ENCODE data around the gene EEIG1. TPM values are rescaled to one million over a fixed set of nuclear protein-coding genes. Genes with fewer than 3 reads are reported as not detected.
"Not testable (repeated sequence)": the region's sequence is repeated elsewhere in the genome, so short reads cannot be mapped to it uniquely, and the experiment has no call there.

The EEIG1 gene
- total RNA-seq, result 5.0 and 39.1 TPM in 2 replicates

DNA sequence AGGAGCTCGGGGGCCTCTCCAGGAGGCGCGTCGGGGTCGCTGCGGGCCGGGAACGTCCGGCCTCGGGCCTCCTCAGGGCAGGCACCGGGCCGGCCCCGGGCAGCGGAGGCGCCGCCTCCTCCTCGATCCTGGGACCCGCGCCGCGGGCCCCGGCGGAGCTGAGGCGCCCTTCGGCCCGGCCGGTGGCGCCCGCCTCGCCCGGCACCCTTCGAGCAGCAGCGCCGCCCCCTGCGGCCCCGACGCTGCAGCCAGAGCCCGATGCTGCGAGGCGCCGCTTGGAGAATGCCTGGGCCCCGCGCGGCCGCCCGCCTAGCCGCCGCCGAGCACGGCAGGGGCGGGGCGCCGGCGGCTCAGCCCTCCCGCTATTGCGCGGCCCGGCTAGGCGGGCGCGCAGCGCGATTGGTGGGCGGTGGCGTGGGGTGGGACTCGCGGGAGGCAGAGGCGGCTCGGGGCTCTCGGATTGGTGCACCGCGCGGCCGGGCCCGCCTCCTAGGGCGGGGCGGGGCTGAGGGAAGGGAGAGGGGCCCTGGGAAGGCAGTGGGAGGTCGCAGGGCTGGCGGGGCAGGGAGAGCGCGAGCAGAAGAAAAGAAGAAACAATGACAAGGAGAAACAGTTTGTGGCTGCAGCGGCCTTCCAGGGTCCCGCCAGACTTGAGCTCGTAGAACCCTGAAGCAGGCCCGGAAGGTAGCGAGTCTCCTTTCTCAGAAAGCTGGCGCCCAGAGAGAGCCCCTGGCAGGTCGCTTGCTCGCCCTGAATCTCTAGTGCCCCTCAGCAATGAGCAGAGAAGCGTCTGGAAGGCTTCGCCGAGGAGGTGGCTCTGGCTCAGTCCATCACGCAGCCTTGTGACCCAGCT lies at the start of gene EEIG1:
Gene EEIG1 (minus strand): TSS at position 284 of the 853 bp plus-strand sequence. CDS start 852 bp downstream, outside the sequence.
- DNase-seq (ENCODE audit: low read depth), result peak; percentile 61

DNA sequence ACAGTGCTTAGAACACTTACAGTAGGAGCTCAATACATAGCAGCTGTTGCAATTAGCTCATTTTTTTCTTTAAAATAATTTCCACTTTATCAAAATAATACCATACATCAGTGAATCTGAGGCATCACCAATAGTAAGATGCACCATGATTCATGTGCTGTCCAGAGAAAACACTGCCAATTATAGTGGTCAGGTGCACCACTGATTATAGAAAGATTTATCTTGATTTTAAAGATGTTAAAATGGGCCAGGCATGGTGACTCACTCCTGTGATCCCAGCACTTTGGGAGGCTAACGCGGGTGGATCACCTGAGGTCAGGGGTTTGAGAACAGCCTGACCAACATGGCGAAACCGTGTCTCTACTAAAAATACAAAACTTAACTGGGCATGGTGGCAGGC lies 46.9 kb upstream of the EEIG1 start:
- DNase-seq (ENCODE audit: low read depth), result no peak

DNA sequence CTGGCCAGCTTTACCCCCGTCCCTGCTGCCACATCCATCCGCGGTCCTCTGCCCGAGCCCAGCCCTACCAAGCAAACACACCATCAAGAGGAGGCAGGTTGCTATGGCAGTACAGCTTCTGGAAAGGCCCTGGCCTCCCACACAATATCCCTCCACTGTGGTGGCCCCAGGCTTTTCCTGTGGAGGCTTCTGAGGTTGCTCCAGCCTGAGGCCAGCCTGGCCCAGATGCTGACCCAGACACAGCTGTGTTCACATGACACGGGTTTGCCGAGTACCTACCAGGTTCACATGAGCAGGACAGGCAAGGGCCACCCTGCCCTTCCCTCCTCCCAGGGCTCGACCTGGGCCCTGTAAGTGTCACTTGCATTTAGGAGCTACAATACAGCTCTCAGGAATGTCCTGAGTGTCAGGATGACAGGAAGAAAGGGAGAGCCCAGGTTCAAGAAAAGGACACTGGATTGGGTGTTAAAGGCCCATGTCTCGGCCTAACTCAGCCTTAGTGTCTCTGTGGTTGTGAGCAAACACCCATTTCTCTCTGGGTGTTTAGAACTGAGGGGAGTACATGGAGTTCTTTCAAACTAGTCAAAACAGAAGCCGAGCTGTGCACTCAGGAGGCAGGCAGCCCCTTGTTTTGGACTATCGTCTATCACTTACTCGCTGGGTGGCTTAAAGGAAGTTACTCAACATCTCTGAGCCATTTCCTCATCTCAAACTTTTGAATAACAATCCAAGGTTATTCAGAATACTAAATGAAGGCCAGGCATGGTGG lies 46.2 kb upstream of the EEIG1 start:
- no peak for DNase-seq (ENCODE audit: low read depth)

DNA sequence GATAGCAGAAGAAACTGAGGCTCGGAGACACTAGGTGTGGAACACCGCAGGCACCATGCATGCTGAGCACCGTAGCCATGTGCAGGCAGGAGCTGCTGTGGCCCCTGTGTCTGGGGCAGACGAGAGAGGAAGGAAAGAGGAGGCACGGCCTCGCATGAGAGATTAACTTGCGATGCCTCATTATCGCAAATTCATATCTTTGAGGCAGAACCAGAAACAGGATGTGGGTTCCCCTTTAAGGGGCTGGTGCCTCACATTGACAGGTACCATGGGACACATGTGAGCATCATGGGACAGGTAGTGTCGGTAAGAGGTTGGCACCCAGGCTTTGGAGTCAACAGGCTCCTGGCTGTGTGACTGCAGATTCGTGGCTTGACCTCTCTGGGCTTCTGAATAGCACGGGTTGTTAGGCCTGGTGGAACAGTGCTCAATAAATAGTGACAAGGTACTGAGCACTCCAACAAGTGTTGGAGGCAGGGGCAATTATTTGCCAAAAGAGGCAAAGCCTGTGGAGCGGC lies 45.5 kb upstream of the EEIG1 start:
- DNase-seq (ENCODE audit: low read depth), result no peak

DNA sequence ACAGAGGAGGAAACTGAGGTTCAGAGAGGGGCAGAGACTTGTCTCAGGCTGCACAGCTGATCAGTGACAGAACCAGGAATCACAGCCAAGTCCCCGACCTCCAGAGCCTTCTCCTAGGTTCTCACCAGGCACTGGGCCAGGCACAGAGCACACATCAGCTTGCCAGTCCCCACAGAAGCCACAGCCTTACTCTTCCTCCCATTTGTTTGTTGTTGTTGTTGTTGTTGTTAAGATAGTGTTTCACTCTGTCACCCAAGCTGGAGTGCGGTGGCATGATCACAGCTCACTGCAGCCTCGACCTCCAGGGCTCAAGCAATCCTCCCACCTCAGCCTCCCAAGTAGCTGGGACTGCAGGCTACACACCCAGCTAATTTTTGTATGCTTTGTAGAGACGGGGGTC lies 44.9 kb upstream of the EEIG1 start:
- DNase-seq (ENCODE audit: low read depth), result no peak

DNA sequence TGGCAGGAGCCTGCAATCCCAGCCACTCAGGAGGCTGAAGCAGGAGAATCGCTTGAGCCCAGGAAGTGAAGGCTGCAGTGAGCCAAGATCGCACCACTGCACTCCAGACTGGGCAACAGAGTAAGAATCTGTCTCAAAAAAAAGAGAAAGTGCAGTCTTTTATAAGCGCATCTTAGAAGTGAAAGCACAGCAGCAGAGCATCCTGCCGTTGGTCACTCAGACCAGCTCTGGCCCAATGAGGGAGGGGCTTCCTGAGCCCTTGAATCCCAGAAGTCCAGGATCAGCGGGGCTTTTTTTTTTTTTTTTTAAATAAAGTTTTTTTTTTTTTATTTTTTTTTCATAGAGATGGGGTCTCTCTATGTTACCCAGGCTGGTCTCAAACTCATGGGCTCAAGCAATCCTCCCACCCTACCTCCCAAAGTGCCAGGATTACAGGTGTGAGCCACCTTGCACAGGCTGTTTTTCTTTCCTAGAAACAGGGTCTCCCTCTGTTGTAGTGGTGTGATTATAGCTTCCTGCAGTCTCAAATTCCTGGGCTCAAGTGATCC lies 44.0 kb upstream of the EEIG1 start:
- DNase-seq (ENCODE audit: low read depth), result no peak

DNA sequence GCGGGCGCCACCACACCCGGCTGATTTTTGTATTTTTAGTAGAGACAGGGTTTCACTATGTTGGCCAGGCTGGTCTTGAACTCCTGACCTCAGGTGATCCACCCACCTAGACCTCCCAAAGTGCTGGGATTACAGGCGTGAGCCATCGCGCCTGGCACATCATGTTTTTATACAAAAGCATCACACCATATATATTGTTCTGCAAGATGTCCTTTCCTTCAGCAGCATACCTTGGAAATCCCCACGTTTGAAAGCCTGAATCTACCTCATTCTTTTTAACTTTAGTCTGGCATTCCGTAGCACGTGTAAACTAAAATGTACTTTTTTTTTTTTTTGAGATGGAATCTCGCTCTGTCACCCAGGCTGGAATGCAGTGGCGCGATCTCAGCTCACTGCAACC lies 42.9 kb upstream of the EEIG1 start:
- not testable (repeated sequence) for DNase-seq (ENCODE audit: low read depth)

DNA sequence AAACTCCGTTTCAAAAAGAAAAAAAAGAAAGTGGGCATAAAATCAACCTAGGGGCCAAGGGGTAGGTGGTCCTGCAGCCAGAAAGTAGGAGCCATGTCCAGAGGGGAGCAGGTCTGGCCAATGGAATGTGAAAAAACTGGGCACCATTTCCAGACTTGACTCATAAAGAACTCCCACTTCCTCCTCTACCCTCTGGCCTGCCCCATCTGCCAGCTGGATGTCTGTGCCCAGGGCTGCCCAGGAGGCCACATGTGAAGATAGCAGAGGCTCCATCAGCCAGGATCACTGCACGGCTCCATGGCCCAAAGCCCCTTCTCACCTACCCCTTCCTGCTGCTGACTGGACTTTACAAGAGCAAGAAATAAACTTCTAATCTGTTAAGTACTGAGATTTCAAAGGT lies 42.1 kb upstream of the EEIG1 start:
- DNase-seq (ENCODE audit: low read depth), result no peak

DNA sequence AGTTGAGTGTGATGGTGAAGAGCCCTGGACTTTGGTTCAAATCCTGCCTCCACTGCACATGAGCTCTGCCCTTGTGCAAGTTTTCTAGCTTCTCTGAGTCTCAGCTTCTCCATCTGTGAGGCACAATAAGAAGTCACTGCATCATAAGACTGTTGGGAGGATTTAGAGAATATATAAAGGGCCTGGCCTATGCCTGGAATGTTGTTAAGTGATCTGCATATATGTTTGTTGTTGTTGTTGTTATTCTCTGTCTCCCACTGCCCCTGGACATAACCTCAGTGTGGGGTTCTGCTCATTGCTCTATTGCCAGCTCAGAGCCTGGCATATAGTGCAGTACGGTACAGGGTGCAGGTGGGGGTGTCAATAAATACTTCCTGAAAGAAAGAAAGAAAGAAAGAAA lies 40.3 kb upstream of the EEIG1 start:
- no peak for DNase-seq (ENCODE audit: low read depth)

DNA sequence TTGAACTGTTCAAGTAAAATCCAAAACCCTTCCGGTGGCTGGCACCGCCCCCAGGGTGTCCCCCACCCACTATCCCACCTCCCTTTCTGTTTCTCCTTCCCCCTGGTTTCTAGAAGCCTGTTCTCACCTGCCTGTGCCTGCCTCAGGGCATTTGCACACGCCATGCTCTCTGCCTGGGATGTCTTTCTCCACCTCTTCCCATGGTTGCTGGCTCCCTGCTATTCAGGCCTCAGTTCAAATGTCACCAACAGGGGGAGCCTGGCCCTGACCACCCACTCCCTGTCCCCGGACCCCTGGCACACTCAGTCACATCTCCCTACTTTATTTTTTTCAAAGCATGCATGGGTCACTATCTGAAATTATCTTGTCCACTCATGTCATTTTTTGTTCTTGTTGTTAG lies 39.9 kb upstream of the EEIG1 start:
- no peak for DNase-seq (ENCODE audit: low read depth)

DNA sequence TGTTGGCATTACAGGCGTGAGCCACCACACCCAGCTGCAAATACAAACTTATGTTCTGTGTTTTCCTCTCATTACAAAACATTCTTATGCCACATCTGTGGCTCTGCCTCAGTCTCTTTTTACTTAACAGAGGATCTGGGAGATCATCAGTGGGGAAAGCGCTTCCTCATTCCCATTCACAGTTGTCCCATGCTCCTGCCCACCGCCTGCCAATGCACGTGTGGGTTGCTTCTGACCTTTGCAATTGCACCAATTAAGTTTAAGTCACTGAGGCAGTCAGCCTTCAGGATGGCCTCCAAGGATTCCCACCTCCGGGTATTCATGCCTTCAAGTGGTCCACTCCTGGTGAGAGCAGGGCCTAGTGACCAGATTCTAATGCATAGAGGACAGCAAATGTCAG lies 34.9 kb upstream of the EEIG1 start:
- no peak for DNase-seq (ENCODE audit: low read depth)

DNA sequence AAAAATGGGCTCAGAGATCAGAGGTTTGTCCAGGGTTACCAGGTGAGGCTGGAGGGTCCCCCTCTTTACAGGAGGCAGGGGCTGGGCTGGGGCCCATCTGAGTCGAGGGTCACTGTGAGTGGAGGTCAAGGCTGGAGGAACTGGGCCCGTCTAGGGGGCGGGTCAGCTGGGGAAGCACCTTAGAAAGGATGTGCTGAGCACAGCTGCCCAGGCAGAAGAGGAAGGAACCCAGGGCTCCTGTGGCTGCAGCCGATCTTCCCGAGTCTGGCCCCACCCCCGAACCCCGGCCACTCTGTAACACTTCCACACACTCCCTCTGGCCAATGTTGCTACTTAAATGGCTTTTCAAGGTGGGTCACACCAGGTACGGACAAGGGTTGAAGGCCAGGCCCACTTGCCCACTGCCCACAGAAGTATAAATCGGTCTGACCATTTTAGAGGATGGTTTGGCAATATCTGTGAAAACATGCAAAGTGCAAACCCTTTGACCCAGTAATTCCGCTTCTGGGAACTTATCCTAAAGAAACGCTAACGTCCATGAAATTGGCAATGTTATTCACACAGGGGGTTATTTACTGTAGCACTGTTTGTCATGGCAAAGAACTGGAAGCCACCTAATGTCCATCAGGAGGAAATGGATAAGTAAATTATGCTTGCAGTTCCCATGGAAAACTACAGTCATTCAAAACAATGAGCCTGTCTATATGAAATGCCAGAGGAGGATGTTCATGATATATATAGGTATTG lies 30.5 kb upstream of the EEIG1 start:
- DNase-seq (ENCODE audit: low read depth), result no peak

DNA sequence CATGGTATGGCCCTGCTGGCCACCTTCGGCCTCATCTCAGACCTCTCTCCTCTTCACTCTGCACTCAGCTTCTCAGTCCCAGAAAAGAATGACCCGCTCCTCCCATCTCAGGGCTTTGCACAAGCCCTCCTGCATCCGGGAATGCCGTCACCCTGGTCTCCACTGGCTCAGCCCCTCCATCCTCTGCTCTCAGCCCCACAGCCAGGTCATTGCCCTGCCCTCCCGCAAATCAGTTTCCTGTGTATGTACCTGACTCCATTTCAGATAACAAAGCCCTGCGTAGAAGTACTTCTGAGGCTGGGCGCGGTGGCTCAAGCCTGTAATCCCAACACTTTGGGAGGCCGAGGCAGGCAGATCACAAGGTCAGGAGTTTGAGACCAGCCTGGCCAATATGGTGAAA lies 28.9 kb upstream of the EEIG1 start:
- no peak for DNase-seq (ENCODE audit: low read depth)

DNA sequence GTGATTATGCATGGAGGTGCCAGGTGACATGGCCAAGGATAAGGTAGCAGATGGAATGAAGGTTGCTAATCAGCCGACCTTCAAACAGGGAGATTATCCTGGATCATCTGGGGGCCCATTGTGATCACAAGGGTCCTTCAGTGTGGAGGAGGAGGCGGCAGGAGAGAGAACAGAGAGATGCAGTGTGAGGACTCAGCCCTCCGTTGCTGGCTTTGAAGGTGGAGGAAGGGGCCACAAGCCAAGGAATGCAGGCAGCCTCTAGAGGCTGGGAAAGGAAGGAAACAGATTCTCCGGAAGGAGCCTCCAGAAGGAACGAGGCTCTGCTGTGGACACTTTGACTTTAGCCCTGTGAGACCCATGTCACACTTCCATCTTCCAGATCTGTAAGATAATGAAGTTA lies 27.4 kb upstream of the EEIG1 start:
- no peak for DNase-seq (ENCODE audit: low read depth)

DNA sequence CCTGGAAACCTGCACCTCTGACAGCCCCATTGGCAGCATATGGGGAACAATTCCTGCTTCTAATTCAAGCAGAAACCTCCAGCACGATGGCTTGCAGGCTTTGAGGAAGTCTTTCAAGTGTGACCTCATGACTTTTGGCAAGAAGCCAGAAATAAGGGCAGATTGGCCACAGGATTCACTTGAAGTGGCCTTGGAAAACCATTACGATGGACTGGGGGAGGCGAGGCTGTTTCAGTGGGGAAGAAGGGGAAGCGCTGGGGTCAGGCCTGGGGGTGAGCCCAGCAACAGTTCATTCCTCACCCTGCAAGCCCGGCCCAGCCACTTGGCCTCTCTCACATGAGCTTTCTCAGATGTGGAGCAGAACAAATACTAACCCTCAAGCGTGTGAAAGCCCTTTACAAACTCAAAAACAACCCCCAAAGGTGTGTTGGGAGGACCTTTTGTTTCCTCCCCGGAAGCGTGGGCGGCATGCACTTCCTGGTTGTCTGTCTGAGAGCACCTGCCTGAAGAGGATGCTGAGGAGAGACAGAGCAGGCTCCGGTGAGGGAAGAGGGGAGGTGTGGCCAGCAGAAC lies 26.9 kb upstream of the EEIG1 start:
- peak; percentile 94 for DNase-seq (ENCODE audit: low read depth)

DNA sequence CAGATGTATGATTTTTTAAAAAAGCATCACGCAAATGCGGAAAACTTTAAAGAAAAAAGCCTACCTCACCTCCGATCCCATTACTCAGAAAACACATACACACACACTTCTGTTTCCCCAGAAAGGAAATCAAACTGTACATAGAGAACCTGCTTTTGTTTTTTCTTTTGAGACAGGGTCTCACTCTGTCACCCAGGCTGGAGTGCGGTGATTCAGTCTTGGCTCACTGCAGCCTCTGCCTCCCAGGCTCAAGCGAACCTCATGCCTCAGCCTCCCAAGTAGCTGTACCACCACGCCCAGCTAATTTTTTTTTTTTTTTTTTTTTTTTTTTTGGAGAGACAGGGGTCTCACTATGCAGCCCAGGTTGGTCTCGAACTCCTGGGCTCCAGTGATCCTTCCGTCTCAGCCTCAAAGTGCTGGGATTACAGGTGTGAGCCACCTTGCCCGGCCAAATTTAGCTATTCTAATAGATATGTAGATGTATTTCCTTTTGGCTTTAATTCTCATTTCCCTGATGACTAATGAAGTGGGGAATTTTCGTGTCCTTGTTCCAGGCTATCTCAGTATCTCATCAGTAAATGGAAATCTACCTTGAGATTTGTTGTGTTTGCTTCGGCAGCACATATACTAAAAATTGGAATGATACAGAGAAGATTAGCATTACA lies 25.7 kb upstream of the EEIG1 start:
- DNase-seq (ENCODE audit: low read depth), result peak; percentile 55

DNA sequence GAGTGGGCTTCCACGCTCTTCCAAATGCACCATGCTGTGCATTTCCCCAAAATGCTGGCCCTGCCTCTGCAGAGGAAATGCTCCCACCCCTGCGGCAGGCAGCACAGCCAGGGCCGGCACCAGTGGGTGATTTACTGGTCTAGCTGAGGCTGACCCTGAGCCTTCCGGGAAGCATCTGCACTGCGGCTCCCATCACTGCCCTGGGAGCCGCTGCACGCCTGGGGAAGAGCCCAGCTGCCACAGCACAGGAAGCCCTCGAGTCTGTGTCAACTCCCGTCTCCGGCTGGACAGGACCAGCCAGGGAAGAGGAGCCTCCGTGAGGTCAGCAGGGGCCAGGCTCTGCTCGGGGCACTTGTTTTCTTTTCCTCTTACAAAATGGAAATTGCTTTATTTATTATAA lies 25.1 kb upstream of the EEIG1 start:
- DNase-seq (ENCODE audit: low read depth), result no peak

DNA sequence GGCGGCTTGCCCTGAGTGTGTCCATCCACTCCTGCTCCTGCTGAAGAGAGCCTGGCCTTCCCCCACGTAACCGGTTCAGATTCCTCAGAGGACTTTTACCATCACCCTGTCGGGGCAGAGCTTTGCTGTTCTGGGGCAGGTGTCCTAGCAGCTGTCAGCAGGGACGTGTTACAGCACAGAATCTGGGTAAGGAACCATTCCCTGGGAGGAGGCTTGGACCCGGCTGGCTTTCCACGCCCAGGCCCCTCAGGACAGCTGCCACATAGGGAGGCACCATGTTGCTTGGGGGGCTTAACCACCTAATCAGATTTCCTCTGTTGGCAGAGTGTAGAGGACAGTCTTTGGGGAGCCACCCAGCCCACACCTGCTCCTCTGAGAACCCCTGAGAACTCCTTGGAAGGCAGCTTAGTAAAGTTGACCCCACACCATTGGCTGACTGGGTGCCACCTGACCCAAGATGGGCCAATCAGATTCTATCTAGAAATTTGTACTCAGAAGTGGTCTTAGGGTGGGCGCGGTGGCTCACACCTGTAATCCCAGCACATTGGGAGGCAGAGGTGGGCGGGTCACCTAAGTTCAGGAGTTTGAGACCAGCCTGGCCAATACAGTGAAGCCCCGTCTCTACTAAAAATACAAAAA lies 23.3 kb upstream of the EEIG1 start:
- DNase-seq (ENCODE audit: low read depth), result no peak

DNA sequence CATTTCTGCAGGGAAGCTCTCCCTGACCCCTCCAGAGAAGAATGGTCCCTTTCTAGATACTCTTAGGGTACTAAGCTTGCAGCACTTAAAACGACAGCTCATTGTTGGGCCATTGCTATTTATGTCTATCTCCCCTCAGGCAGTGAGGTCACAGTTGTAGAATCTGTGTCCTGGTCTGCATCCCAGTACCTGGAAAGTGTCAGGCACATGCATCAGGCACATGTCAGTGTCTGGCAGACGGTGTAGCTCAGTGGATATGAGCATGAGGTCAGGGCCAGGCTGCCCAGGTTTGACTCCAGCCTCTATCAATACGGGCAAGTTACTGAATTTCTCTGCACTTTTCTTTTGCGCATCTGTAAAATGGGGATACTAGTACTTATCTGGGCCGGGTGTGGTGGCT lies 22.2 kb upstream of the EEIG1 start:
- DNase-seq (ENCODE audit: low read depth), result no peak

DNA sequence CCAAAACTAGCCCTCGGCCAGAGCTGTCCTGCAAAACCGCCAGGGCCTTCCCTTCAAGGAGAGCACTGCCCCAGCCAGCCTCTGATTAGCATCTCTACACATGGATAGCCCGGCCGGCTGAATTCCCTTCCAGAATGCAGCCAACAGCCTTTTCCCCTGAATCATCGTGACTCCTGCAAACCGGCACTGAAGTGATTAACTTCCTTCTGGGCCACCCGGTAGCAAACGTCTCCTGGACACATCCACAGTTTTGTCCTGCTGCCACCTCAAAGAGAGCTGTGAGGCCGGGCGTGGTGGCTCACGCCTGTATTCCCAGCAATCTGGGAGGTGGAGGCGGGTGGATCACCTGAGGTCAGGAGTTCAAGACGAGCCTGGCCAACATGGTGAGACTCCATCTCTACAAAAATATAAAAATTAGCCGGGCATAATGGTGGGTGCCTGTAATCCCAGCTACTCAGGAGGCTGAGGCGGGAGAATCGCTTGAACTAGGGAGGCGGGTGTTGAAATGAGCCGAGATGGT lies 21.1 kb upstream of the EEIG1 start:
- DNase-seq (ENCODE audit: low read depth), result peak; percentile 89
